Measurements from ENCODE around the gene SPRYD3. TPM values are rescaled to one million over a fixed set of nuclear protein-coding genes. Genes with fewer than 3 reads are reported as not detected.

SPRYD3 gene
- total RNA-seq, 1 donor from 2014 or later = 41.0 TPM

GRCh38 chr12:53093777-53094393 lies 14.7 kb upstream of the SPRYD3 start:
- no peak for ATAC-seq
- DNase-seq (ENCODE audit: missing footprints) = no peak
- intact Hi-C loops (cut with DNase I) = loop anchor here (10.0 kb wide), 1 partner anchor 49 kb away; no protein-coding TSS in a partner anchor

DNA sequence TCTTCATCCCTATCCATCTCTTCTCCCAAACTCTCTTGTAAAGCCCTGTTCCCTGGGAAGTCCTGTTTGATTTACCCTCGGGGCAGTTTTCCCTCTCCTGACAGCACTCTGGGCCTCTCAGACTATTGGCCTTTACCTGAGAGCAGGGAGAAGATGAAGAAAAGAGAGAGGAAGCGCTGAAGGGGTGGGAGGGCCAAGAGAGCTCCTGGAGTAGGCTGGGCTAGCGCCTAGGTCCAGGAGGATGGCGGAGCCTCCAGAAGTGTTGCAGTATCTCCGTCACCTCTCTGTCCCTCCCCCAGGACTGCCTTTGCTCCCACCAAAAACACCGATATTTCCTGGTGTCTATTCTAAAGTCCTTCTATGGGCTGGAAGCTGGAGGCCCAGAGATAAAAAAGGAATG lies 12.6 kb upstream of the SPRYD3 start:
- intact Hi-C loops (cut with DNase I) = loop anchor here (10.0 kb wide), 1 partner anchor 47 kb away; no protein-coding TSS in a partner anchor
- DNase-seq (ENCODE audit: missing footprints) (no peak), ATAC-seq (no peak)

- no peak for ATAC-seq
- DNase-seq (ENCODE audit: missing footprints) = no peak
- intact Hi-C loops (cut with DNase I) = loop anchor here (10.0 kb wide), 1 partner anchor 46 kb away; no protein-coding TSS in a partner anchor
Observed at GRCh38 chr12:53090554-53090953, 11.4 kb upstream of the SPRYD3 start.

DNA sequence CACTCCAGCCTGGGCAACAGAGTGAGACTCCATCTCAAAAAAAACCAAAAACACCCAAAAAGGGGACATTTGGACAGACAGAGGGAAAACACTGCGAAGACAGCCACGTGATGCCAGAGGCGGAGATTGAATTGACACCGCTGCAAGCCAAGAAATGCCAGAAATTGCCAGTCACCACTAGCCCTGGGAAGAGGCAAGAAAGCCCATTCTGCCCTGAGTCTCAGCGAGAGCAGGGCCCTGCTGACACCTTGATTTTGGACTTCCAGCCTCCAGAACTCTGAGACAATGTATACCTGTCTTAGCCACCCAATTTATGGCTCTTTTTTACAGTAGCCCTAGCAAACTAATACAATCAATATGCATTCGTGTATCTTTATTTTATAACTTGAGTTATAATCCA lies 10.9 kb upstream of the SPRYD3 start:
- ATAC-seq = no peak
- no peak for DNase-seq (ENCODE audit: missing footprints)
- intact Hi-C loops (cut with DNase I) = loop anchor here (10.0 kb wide), 1 partner anchor 45 kb away; no protein-coding TSS in a partner anchor

DNA sequence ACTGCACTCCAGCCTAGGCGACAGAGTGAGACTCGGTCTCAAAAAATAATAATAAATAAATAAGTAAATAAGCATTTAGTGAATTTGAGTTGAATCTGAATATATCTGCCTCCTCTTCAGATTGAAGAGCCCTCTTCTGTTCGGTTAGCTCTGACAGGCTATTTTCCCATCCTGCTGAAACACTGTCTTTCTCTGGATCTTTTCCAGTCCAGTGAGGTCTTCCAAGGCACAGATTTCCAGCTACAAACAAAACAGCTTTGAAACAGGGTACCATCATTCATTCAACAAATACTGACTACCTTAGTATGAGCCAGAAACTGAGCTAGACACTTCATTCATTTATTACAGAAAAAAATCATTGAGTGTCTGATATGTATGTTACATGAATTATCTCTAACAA lies 7.2 kb upstream of the SPRYD3 start:
- ATAC-seq = no peak
- intact Hi-C loops (cut with DNase I) = no loop called here
- DNase-seq (ENCODE audit: missing footprints) = no peak

GRCh38 chr12:53082637-53083175 lies 3.5 kb upstream of the SPRYD3 start:
- ATAC-seq (no peak), DNase-seq (ENCODE audit: missing footprints) (no peak)
- intact Hi-C loops (cut with DNase I) = no loop called here

DNA sequence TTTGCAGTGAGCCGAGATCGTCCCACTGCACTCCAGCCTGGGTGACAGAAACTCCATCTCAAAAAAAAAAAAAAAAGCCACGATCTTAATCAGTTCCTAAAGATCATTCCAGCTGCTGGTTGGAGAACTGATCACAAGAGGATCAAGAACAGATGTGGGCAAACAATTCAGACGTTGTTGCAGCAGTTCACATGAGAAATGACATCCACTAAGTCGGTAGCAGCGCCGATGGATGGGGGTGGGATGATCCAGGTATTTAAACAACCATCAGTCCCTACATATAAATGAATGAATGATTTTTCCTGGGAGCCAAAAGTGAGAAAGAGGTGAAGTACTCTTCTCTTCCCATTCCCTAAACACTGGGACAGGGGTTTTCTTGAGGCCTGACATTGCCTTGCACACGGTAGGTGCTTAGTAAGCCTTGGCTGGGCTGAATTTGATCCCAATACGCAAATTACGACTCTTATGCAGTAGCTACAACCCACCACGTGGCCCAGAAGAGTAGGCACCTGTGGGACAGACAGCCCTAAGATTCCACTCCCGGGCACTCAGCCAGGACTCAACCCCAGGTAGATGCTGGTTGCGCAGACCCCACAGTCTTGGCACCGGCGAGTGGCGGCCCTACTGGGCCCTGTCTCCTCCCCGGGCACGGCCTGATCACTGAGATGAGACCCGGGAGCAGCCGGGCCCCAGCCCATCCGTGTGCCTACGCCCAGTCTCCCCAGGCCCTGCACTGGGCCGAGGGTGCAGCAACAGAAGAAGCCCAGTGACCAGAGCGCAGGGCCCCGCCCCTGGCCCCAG lies 565 bp downstream of the SPRYD3 start:
- intact Hi-C loops (cut with DNase I) = loop anchor here (2.0 kb wide), 1 partner anchor 18 kb away; the partner anchor contains the start of gene IGFBP6
- no peak for DNase-seq (ENCODE audit: missing footprints)
- ATAC-seq = no peak

DNA sequence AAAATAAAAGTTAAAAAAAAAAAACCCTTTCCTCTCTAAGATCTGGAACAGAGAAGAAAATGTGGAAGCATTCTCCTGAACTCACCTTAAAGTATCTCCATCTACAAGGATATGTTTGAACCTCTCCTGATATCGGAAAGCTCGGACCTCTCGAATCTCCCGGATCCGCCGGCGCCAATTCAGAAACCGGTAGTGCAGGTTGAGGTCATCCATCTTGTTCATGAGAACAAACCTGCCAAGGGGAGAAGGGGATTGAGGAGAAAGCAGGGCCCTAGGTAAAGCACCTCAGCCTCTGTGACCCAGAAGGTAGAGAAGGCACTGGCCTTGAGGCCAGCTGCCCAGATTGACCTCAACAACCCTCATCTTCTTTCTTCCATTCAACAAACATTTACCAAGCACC lies 2.2 kb downstream of the SPRYD3 start:
- DNase-seq (ENCODE audit: missing footprints) = no peak
- ATAC-seq = no peak
- intact Hi-C loops (cut with DNase I) = no loop called here

DNA sequence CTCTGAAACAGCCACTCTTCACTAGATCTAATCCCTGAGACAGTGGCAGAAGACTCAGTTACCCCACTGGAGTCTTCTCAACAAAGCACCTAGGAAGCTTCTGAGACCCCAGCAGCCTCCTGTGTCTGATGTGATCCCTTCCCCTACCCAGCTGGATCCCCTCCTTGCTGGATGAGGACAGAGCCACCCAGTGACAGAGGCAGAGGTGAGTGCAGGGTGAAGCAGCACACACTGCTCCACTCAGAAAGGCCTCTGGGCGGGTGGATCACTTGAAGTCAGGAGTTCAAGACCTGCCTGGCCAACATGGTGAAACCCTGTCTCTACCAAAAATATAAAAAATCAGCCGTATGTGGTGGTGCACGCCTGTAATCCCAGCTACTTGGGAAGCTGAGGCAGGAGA lies 2.7 kb downstream of the SPRYD3 start:
- ATAC-seq = no peak
- intact Hi-C loops (cut with DNase I) = no loop called here
- no peak for DNase-seq (ENCODE audit: missing footprints)

- intact Hi-C loops (cut with DNase I) = loop anchor here (5.0 kb wide), 1 partner anchor 107 kb away; the partner anchor contains the start of genes CSAD and ZNF740
- DNase-seq (ENCODE audit: missing footprints) = no peak
Observed at GRCh38 chr12:53074999-53075370, 4.2 kb downstream of the SPRYD3 start.

GRCh38 chr12:53074283-53074998 lies 4.7 kb downstream of the SPRYD3 start:
- intact Hi-C loops (cut with DNase I) = loop anchor here (5.0 kb wide), 1 partner anchor 108 kb away; the partner anchor contains the start of genes CSAD and ZNF740
- no peak for DNase-seq (ENCODE audit: missing footprints)
- ATAC-seq = no peak

More at GRCh38 chr12:53074999-53075370, 4.2 kb downstream of the SPRYD3 start:
- no peak for ATAC-seq

GRCh38 chr12:53073881-53074280 lies 5.3 kb downstream of the SPRYD3 start:
- no peak for ATAC-seq
- intact Hi-C loops (cut with DNase I) = loop anchor here (5.0 kb wide), 1 partner anchor 108 kb away; the partner anchor contains the start of genes CSAD and ZNF740
- DNase-seq (ENCODE audit: missing footprints) = no peak

GRCh38 chr12:53071591-53072551 lies 7.3 kb downstream of the SPRYD3 start:
- DNase-seq (ENCODE audit: missing footprints) = peak; percentile 87
- intact Hi-C loops (cut with DNase I) = loop anchor here (5.0 kb wide), 1 partner anchor 110 kb away; the partner anchor contains the start of genes CSAD and ZNF740
- ATAC-seq = peak; percentile 58

GRCh38 chr12:53070877-53071492 lies 8.2 kb downstream of the SPRYD3 start:
- DNase-seq (ENCODE audit: missing footprints) (no peak), ATAC-seq (no peak)
- intact Hi-C loops (cut with DNase I) = loop anchor here (5.0 kb wide), 1 partner anchor 111 kb away; the partner anchor contains the start of genes CSAD and ZNF740

- peak; percentile 62 for DNase-seq (ENCODE audit: missing footprints)
- intact Hi-C loops (cut with DNase I) = loop anchor here (5.0 kb wide), 2 partner anchors 112 to 227 kb away; partner anchors contain the start of genes CSAD, MYG1, PFDN5 and ZNF740
- ATAC-seq = peak; percentile 22
Observed at GRCh38 chr12:53069621-53070410, 9.4 kb downstream of the SPRYD3 start.
